D721Med (cell line): ENCODE measurements around the gene ADISSP.

Source experiments
- DNase-seq: peaks from one replicate; pipeline ENCODE4 v3.0.0; 2011; ENCODE audit warnings: low spot score; ENCODE audit not compliant: insufficient read length
- FAIRE-seq: peaks from 2 replicates; lab custom pipeline; 2011; peaks lifted over from hg19 to GRCh38; lab: Jason Lieb, UNC
- TF ChIP-seq, protein P1 (sequence below): IDR thresholded peaks from 2 replicates; pipeline ENCODE4 v1.5.1; 2012; ENCODE audit warnings: mild to moderate bottlenecking, control low read depth; ENCODE audit not compliant: insufficient read depth; ENCODE audit errors: missing control alignments

ADISSP gene

GRCh38 chr20:3784216-3784853 lies 16.8 kb upstream of the ADISSP start:
- DNase-seq = no peak
- no peak for FAIRE-seq
- TF ChIP-seq, protein P1, sequence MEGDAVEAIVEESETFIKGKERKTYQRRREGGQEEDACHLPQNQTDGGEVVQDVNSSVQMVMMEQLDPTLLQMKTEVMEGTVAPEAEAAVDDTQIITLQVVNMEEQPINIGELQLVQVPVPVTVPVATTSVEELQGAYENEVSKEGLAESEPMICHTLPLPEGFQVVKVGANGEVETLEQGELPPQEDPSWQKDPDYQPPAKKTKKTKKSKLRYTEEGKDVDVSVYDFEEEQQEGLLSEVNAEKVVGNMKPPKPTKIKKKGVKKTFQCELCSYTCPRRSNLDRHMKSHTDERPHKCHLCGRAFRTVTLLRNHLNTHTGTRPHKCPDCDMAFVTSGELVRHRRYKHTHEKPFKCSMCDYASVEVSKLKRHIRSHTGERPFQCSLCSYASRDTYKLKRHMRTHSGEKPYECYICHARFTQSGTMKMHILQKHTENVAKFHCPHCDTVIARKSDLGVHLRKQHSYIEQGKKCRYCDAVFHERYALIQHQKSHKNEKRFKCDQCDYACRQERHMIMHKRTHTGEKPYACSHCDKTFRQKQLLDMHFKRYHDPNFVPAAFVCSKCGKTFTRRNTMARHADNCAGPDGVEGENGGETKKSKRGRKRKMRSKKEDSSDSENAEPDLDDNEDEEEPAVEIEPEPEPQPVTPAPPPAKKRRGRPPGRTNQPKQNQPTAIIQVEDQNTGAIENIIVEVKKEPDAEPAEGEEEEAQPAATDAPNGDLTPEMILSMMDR = no peak

- TF ChIP-seq, protein P1 = no peak
- FAIRE-seq = no peak
These were observed 16.1 kb upstream of the ADISSP start for GRCh38 chr20:3783511-3784195.

DNA sequence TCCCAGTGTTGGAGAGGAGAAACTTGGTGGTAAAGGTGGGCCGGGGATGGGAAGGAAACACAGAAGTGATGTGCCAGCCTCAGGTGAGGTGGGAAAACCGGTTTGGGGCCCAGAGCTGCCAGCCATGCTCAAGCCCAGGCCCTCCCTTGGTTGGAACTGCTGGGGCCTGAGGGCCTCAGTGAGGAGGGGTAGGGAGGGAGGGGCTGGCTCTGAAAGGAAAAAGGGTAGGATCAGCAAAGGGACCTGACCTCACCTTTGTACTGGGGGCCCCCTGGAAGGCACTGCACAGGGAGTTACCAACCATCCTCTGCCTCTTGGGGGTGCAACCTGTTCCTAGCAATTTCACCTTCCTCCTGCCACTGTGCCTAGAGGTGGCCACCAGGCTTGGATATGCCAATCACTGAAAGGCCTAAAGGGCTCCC lies 15.5 kb upstream of the ADISSP start:
- TF ChIP-seq, protein P1 = no peak
- DNase-seq (no peak), FAIRE-seq (no peak)

More at GRCh38 chr20:3783511-3784195, 16.1 kb upstream of the ADISSP start:
- no peak for DNase-seq

DNA sequence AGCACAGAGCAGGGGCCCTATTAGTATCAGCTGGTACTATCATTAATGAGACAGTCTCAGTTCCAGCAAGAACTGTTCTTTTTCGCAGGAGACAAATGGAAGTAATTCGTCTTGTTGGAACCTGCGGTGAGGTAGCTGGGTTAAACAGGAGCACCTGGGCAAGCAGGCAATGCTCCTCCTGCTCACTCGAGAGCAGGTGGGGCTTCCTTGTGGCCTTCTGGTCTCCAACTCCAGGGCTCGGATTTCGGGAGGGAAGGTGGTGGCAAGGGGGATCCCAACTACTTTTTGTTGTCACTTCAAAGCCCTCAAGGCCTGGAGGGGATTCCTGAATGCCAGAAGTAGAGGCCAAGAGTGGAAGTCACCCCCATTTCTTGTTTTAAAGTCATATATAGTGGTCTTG lies 15.0 kb upstream of the ADISSP start:
- no peak for FAIRE-seq
- TF ChIP-seq, protein P1 = no peak
- no peak for DNase-seq

- TF ChIP-seq, protein P1 = peak; percentile 54
- no peak for FAIRE-seq
- peak; percentile 78 for DNase-seq
These were observed 13.8 kb upstream of the ADISSP start, which contains the start of gene SPEF1 for GRCh38 chr20:3781153-3781910. Gene SPEF1, minus strand, starts transcription at chr20:3781448. Its CDS starts 161 bp downstream, at chr20:3781287.

- TF ChIP-seq, protein P1 = no peak
- FAIRE-seq (no peak), DNase-seq (no peak)
These were observed 11.4 kb upstream of the ADISSP start for GRCh38 chr20:3778976-3779375.
